SK-N-SH (cell line): ENCODE measurements around the gene PLXNA4. TPM values are rescaled to one million over a fixed set of nuclear protein-coding genes. Genes with fewer than 3 reads are reported as not detected.

Experiments
- CTCF ChIA-PET: fragments of 300-600, 350-600 bp; formaldehyde crosslinking; extraction: SDS; loops from one replicate; lab custom pipeline; 2021; lab: Yijun Ruan, JAX
- POLR2A ChIA-PET: fragments of 350-600 bp; sonication (Branson Sonifier 250); formaldehyde crosslinking; extraction: SDS; loops from one replicate; lab custom pipeline; 2020; ENCODE audit warnings: antibody characterized with exemption, inconsistent platforms; lab: Yijun Ruan, JAX
- DNase-seq: peaks from one replicate; pipeline ENCODE4 v3.0.0; 2012
- H2AFZ ChIP-seq: fragments of 200-600 bp; sonication (generic); 2 replicates; pipeline ENCODE4 v1.8.1; 2016; ENCODE audit warnings: antibody characterized with exemption, mild to moderate bottlenecking, low read depth
- H3F3A ChIP-seq: fragments of 200-600 bp; sonication (generic); replicated peaks from 2 replicates; pipeline ENCODE3; 2016; ENCODE audit warnings: antibody characterized with exemption, mild to moderate bottlenecking; ENCODE audit not compliant: insufficient read depth
- H3K27ac ChIP-seq, 2 experiments: fragments of 200-500 bp in 1 of 2; fragments of 200-600 bp in 1 of 2; sonication (Bioruptor generic) in 1 of 2; sonication (generic), shearing (Covaris generic) in 1 of 2; 2 replicates each; pipeline versions ENCODE4 v1.5.1 to v1.6.1; 2014 to 2016; ENCODE audit warnings: low read depth in 2 of 2, inconsistent platforms in 1 of 2, low read length in 1 of 2, mild to moderate bottlenecking in 1 of 2, mixed read lengths in 1 of 2
- H3K27me3 ChIP-seq: fragments of 200-600 bp; sonication (generic), shearing (Covaris generic); 2 replicates; pipeline ENCODE4 v1.6.1; 2016; ENCODE audit warnings: mixed run types; ENCODE audit not compliant: insufficient read depth
- H3K36me3 ChIP-seq, 2 experiments: fragments of 200-500 bp in 1 of 2; fragments of 200-600 bp in 1 of 2; sonication (Bioruptor generic) in 1 of 2; sonication (generic) in 1 of 2; replicated peaks in 1 of 2; 2 replicates each; pipeline versions ENCODE3 to v1.5.1; 2014 to 2016; ENCODE audit warnings: low read length in 1 of 2, mild to moderate bottlenecking in 1 of 2; ENCODE audit not compliant: insufficient read depth in 2 of 2, control insufficient read depth in 1 of 2
- H3K4me1 ChIP-seq, 2 experiments: fragments of 200-500 bp in 1 of 2; fragments of 200-600 bp in 1 of 2; sonication (Bioruptor generic) in 1 of 2; sonication (generic), shearing (Covaris generic) in 1 of 2; 2 replicates each; pipeline versions ENCODE4 v1.5.1 to v1.6.1; 2014 to 2016; ENCODE audit warnings: low read depth in 1 of 2, low read length in 1 of 2, mixed run types in 1 of 2; ENCODE audit not compliant: insufficient read depth in 2 of 2, control insufficient read depth in 1 of 2
- H3K4me2 ChIP-seq: fragments of 200-600 bp; sonication (generic), shearing (Covaris generic); 2 replicates; pipeline ENCODE4 v1.6.1; 2017; ENCODE audit warnings: mixed run types
- H3K4me3 ChIP-seq, 2 experiments: fragments of 200-500 bp in 1 of 2; fragments of 200-600 bp in 1 of 2; sonication (Bioruptor generic) in 1 of 2; sonication (generic), shearing (Covaris generic) in 1 of 2; 2 replicates each; pipeline versions ENCODE4 v1.5.1 to v1.8.1; 2014 to 2016; ENCODE audit warnings: low read depth in 2 of 2, inconsistent platforms in 1 of 2, low read length in 1 of 2, mild to moderate bottlenecking in 1 of 2, mixed read lengths in 1 of 2, moderate library complexity in 1 of 2
- H3K79me2 ChIP-seq: fragments of 200-600 bp; sonication (generic); 2 replicates; pipeline ENCODE4 v1.8.1; 2017; ENCODE audit warnings: mild to moderate bottlenecking; ENCODE audit not compliant: insufficient read depth
- H3K9ac ChIP-seq: fragments of 200-600 bp; sonication (generic); 2 replicates; pipeline ENCODE4 v1.6.1; 2017; ENCODE audit warnings: mixed run types
- H3K9me2 ChIP-seq: fragments of 200-600 bp; sonication (generic); 2 replicates; pipeline ENCODE4 v1.6.1; 2017; ENCODE audit warnings: mixed run types
- H3K9me3 ChIP-seq: fragments of 200-600 bp; sonication (generic); 2 replicates; pipeline ENCODE4 v1.6.1; 2017; ENCODE audit warnings: mixed run types, mild to moderate bottlenecking, moderate library complexity
- H4K20me1 ChIP-seq: fragments of 200-600 bp; sonication (generic); 2 replicates; pipeline ENCODE4 v1.6.1; 2017; ENCODE audit warnings: mild to moderate bottlenecking, mixed run types; ENCODE audit not compliant: insufficient read depth
- CTCF ChIP-seq: fragments of 200-600 bp; sonication (generic); IDR thresholded peaks from 2 replicates; pipeline ENCODE4 v1.6.1; 2017; ENCODE audit warnings: antibody characterized with exemption, mild to moderate bottlenecking, moderate library complexity
- ELF1 ChIP-seq: IDR thresholded peaks from 2 replicates; pipeline ENCODE4 v1.4.0; 2012
- EZH2phosphoT487 ChIP-seq: fragments of 200-600 bp; sonication (generic); IDR thresholded peaks from 2 replicates; pipeline ENCODE4 v1.6.1; 2017; ENCODE audit warnings: low read depth, mixed run types, mild to moderate bottlenecking, antibody characterized with exemption, moderate library complexity, borderline replicate concordance
- IRF3 ChIP-seq: fragments of 150-350 bp; IDR thresholded peaks from 2 replicates; pipeline ENCODE4 v1.6.1; 2016; ENCODE audit warnings: mild to moderate bottlenecking, low read depth, low read length
- MAX ChIP-seq: IDR thresholded peaks from 2 replicates; pipeline ENCODE4 v1.4.0; 2012; ENCODE audit warnings: low read depth
- MXI1 ChIP-seq: IDR thresholded peaks from 2 replicates; pipeline ENCODE4 v1.6.1; 2012; ENCODE audit warnings: mild to moderate bottlenecking, low read depth, low read length, improper control_type of control experiment
- NRF1 ChIP-seq: IDR thresholded peaks from 2 replicates; pipeline ENCODE4 v1.6.1; 2012; ENCODE audit warnings: low read depth, mild to moderate bottlenecking, low read length
- PBX3 ChIP-seq: IDR thresholded peaks from 2 replicates; pipeline ENCODE4; 2012
- POLR2AphosphoS5 ChIP-seq: IDR thresholded peaks from 2 replicates; pipeline ENCODE4 v1.6.1; 2012; ENCODE audit warnings: low read depth, low read length
- REST ChIP-seq: IDR thresholded peaks from 2 replicates; pipeline ENCODE4 v1.6.1; 2012; ENCODE audit warnings: mild to moderate bottlenecking, low read depth, low read length, moderate library complexity
- RFX5 ChIP-seq: IDR thresholded peaks from 2 replicates; pipeline ENCODE4 v1.6.1; 2012; ENCODE audit warnings: mild to moderate bottlenecking, improper control_type of control experiment, low read length
- RXRA ChIP-seq: IDR thresholded peaks from 2 replicates; pipeline ENCODE4 v1.4.0; 2012; ENCODE audit warnings: low read depth, mild to moderate bottlenecking, borderline replicate concordance
- YY1 ChIP-seq: IDR thresholded peaks from 2 replicates; pipeline ENCODE4 v1.4.0; 2012; ENCODE audit warnings: low read depth, mild to moderate bottlenecking
- WGBS: methylation state at CpG from one replicate; pipeline ENCODE4 v1.1.6; 2017; ENCODE audit warnings: low lambda C conversion rate; 5-methylcytosine and 5-hydroxymethylcytosine counted together
- polyA plus RNA-seq, 3 experiments: library from polyadenylated mRNA; depleted of rRNA; stranded (reverse); fragments of >200 nt; gene quantifications; 2 replicates each; pipeline ENCODE4 v1.2.3, GENCODE V29; 2012

The PLXNA4 gene
- polyA plus RNA-seq, 1 of the 3 experiments (the other 2 are of a cell fraction), result 2.4 TPM

- POLR2A ChIA-PET, result no interaction called here
- Histone ChIP-seq H2AFZ (no peak overlapping the region), H3K4me3 (no peak overlapping the region), H3K27ac (no peak overlapping the region), H3K79me2 (no peaks in the 10 kb centered on the region), H4K20me1 (no peaks in the 10 kb centered on the region), H3F3A (no peaks in the 10 kb centered on the region), H3K4me1 (peaks cover 0 to 48% of the 10 kb centered on the region in 2 experiments; a peak in 2 of 4 replicates), H3K9me3 (no peaks in the 10 kb centered on the region)
- DNase-seq, result no peak
- 65% methylated on average over 2 of the region's 2 CpGs for WGBS
- TF ChIP-seq IRF3 (no peak), REST (no peak), RFX5 (no peak), POLR2AphosphoS5 (no peak), MXI1 (no peak), MAX (no peak), ELF1 (no peak), NRF1 (no peak), PBX3 (no peak), EZH2phosphoT487 (no peak), RXRA (no peak), YY1 (no peak), CTCF (no peak)
- TF ChIP-seq, all 33 proteins: peak for 0
- Histone ChIP-seq H3K27me3 (no peaks in the 10 kb centered on the region), H3K36me3 (no peaks in the 10 kb centered on the region), H3K4me2 (no peak overlapping the region), H3K9me2 (no peaks in the 10 kb centered on the region), H3K9ac (no peak overlapping the region)
- CTCF ChIA-PET, result interaction anchor here (0.9 to 1.1 kb wide), 2 partner anchors 9 to 161 kb away, joined by 3 to 4 read pairs; no protein-coding TSS in a partner anchor
Observed at GRCh38 chr7:132416395-132416794, 159.9 kb downstream of the PLXNA4 start.
